HG03064 (cell line): Measurements from ENCODE around the gene PHACTR3.

Experiments
- ATAC-seq: cut with Tn5 transposase; IDR thresholded peaks from one replicate; pipeline ENCODE4 v1.9.1; 2021; ENCODE audit warnings: low read depth; ENCODE audit not compliant: unreplicated experiment

Gene PHACTR3

GRCh38 chr20:59667981-59668515 is 63.7 kb downstream of the PHACTR3 start:
- no peak for ATAC-seq

GRCh38 chr20:59668926-59669850 is 64.8 kb downstream of the PHACTR3 start:
- no peak for ATAC-seq

GRCh38 chr20:59670786-59671492 is 66.6 kb downstream of the PHACTR3 start:
- no peak for ATAC-seq

- ATAC-seq = no peak
These were observed 67.5 kb downstream of the PHACTR3 start for GRCh38 chr20:59671661-59672471.

GRCh38 chr20:59672576-59672975 is 68.2 kb downstream of the PHACTR3 start:
- ATAC-seq = no peak

GRCh38 chr20:59673288-59673997 is 69.1 kb downstream of the PHACTR3 start:
- no peak for ATAC-seq

GRCh38 chr20:59673998-59674445 is 69.7 kb downstream of the PHACTR3 start:
- no peak for ATAC-seq

GRCh38 chr20:59676126-59676850 is 71.9 kb downstream of the PHACTR3 start:
- no peak for ATAC-seq

- ATAC-seq = no peak
These were observed 72.5 kb downstream of the PHACTR3 start for GRCh38 chr20:59676851-59677182.

GRCh38 chr20:59677586-59677985 is 73.2 kb downstream of the PHACTR3 start:
- no peak for ATAC-seq

GRCh38 chr20:59678288-59678687 is 73.9 kb downstream of the PHACTR3 start:
- ATAC-seq = no peak

GRCh38 chr20:59678951-59679350 is 74.6 kb downstream of the PHACTR3 start:
- ATAC-seq = no peak

- ATAC-seq = no peak
These were observed 75.9 kb downstream of the PHACTR3 start for GRCh38 chr20:59680148-59680650.

GRCh38 chr20:59680852-59681251 is 76.5 kb downstream of the PHACTR3 start:
- no peak for ATAC-seq

GRCh38 chr20:59682603-59683002 is 78.3 kb downstream of the PHACTR3 start:
- no peak for ATAC-seq

GRCh38 chr20:59683181-59683580 is 78.8 kb downstream of the PHACTR3 start:
- no peak for ATAC-seq

GRCh38 chr20:59684685-59685242 is 80.4 kb downstream of the PHACTR3 start:
- ATAC-seq = no peak

GRCh38 chr20:59686404-59687346 is 82.3 kb downstream of the PHACTR3 start:
- ATAC-seq = no peak
